Measurements from ENCODE around the gene MLEC. TPM values are rescaled to one million over a fixed set of nuclear protein-coding genes. Genes with fewer than 3 reads are reported as not detected.

MLEC gene
- total and polyA plus RNA-seq, 9 of the 15 experiments (the other 6 are each of a cell fraction or from before 2014, with no cell fraction given), result 18.5 to 108 (median 57.8) TPM

DNA sequence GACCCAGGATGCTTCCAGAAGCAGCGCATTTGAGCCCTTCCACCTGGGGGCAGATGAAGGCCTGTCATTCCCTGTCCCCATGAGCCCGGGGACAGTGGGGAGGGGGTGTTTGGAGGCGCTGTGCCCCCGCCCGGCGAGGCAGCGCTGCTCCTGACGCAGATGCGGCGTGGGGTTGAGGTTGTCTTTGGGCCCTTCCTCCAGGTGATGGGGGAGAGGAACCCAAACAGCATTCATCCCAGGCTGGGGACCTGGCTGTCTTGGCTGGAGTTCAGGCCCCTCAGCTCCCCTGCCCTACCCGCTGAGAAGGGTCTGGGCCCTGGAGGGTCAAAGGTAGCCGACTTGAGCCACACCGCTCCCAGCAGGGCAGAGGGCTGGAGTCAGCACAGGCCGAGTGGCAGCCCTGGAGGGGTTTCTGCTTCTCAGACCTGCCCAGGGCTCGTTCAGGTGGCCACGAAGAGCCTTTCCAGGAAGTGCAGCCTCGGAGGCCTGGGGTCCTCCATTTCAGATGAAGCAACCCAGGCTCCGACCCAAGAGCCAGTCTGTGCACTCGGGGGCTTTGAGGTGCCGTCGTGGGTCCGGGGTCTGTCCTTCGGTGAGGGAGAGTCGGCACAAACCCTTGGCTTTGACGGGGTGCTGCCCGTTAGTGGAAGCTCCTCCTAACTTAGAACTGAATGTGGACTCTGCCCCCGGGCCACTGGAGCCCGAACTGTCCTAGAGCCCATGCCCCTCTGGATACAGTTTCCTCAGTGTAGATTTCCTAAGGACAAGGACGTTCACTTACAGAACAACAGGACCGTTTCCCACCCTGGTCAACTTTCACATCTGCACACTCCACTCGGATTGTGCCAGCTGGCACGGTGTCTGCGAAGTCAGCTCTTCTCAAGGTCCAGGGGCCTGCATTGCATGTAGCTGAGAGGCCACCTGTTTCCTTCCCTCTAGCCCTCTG is 54.8 kb downstream of the MLEC start:
- H3K4me2 ChIP-seq (ENCODE audit: insufficient read depth, low read length), result no peak overlapping the region
- intact Hi-C loops (cut with micrococcal nuclease), result no loop called here
- FAIRE-seq, result no peak
- peaks cover 9% of the 10 kb centered on the region; the same call in 1 of the 3 replicates for H3K36me3 ChIP-seq (ENCODE audit: control insufficient read depth, insufficient read depth, low read length)
- H3K27ac ChIP-seq (ENCODE audit: extremely low read depth, low read depth, low read length), result no peak overlapping the region
- H3K9me1 ChIP-seq (ENCODE audit: control insufficient read depth, insufficient read depth, low read length), result no peaks in the 10 kb centered on the region
- POLR2A ChIA-PET, result no interaction called here
- in situ Hi-C loops (cut with MboI), result no loop called here
- no peaks in the 10 kb centered on the region for H3K27me3 ChIP-seq (ENCODE audit: control insufficient read depth in 2 of 2, insufficient read depth in 2 of 2, low read length in 2 of 2)
- no peak for DNase-seq (ENCODE audit: extremely low read depth in 1 of 4, low spot score in 3 of 4)
- TF ChIP-seq ELF1 (tag; IDR thresholded peaks at IDR 0.05), result no peak
- no peak for TF ChIP-seq ZNF584 (CRISPR knock-in tag; IDR thresholded peaks at IDR 0.05; ENCODE audit: low read depth)
- TF ChIP-seq POLR2G (IDR thresholded peaks at IDR 0.05; ENCODE audit: low read depth, low read length), result peak; percentile 64
- no peaks in the 10 kb centered on the region for H3K9me3 ChIP-seq (replicated peaks; ENCODE audit: control insufficient read depth, insufficient read depth, low read depth, low read length)
- H3K4me1 ChIP-seq (replicated peaks in 1 of 2; ENCODE audit: control insufficient read depth in 2 of 2, insufficient read depth in 2 of 2, low read length in 2 of 2), result peaks cover 0 to 16% of the 10 kb centered on the region in 2 experiments; a peak in 2 of 5 replicates
- H3K9ac ChIP-seq (ENCODE audit: insufficient read depth in 1 of 2, low read depth in 2 of 2, low read length in 2 of 2), result peak overlapping the region in 1 of 2 experiments; percentile 26; a peak in 1 of 4 replicates
- H2AFZ ChIP-seq (ENCODE audit: low read depth, low read length), result no peak overlapping the region
- H3K4me3 ChIP-seq, result no peak overlapping the region
- H3K79me2 ChIP-seq (ENCODE audit: control insufficient read depth, insufficient read depth, low read length), result no peaks in the 10 kb centered on the region
- WGBS (ENCODE audit: insufficient coverage, low coverage, missing lambda C conversion rate), result 55% methylated on average over 31 of the region's 33 CpGs
- 0 out of 2 replicates have a peak, but pooled peaks cover 5% of the 10 kb centered on the region for H4K20me1 ChIP-seq (replicated peaks; ENCODE audit: control insufficient read depth, insufficient read depth, low read length)
- CTCF ChIA-PET (ENCODE audit: low intra/inter-chr PET ratio), result interaction anchor here (0.7 kb wide), 1 partner anchor 230 kb away, joined by 6 read pairs; no protein-coding TSS in a partner anchor
- BruUV-seq (replicated peaks), result no TSS peak
- no peak for ATAC-seq
